Transverse colon (tissue), 3 donors: Measurements from ENCODE around the gene EVA1C.
"Not testable (repeated sequence)": the region's sequence is repeated elsewhere in the genome, so short reads cannot be mapped to it uniquely, and the experiment has no call there.

Experiments
- CTCF ChIP-seq, 5 experiments: fragments of 200-600 bp in 3 of 5; fragments of 450-650 bp in 2 of 5; sonication (generic) in 3 of 5; IDR thresholded peaks; 1 replicate in 2 of 5; 2 replicates in 3 of 5; pipeline ENCODE4 v1.5.1; 2016 to 2017; ENCODE audit warnings: antibody characterized with exemption in 5 of 5, inconsistent platforms in 3 of 5, mild to moderate bottlenecking in 2 of 5, moderate library complexity in 1 of 5
- POLR2A ChIP-seq: fragments of 450-650 bp; IDR thresholded peaks from one replicate; pipeline ENCODE4 v1.6.1; 2016; ENCODE audit warnings: antibody characterized with exemption, mild to moderate bottlenecking, moderate library complexity

DNA sequence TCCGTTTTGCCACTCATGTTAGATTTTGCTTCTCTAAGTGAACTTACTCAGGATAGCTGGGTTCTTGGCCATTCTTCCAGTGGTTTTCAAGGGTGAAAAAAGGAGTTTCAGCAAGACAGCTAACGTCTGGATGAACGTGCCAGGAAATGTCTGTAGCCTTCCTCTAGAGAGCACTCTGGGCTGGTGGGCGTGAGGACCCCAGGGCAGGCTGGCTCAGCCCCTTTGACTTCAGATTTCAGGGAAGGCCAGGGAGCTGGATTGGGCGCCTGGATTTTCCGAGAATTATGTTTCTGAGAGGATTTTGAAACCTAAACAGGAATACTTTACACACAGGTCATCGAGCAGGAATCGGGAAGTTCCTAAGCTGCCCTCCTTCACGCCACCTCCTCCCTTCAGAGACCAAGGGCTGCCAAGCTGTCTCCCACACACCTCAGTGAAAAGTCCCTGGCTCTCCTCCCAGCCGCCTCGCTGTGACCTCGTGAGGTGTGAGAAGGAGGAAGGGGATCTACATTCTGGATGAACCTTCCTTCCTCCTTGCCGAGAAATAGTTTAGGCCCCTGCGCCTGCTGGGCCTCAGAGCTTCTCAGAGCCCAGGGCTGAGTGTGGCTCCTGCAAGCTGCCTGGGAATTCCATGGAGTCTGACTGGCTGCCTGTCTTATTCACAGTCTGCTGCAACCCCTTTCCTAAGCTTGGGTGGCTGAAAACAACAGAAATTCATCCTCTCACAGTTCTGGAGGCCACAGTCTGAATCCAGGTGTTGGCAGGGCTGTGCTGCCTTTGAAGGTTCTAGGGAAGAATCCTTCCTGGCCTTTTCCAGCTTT is 38.6 kb downstream of the EVA1C start:
- TF ChIP-seq CTCF (IDR thresholded peaks at IDR 0.05); POLR2A: not testable (repeated sequence)
